TTC549 (cell line): ENCODE measurements around the gene INSL6.
"Not testable (repeated sequence)": the region's sequence is repeated elsewhere in the genome, so short reads cannot be mapped to it uniquely, and the experiment has no call there.

Source experiments
- FAIRE-seq: peaks from 2 replicates; lab custom pipeline; 2012; peaks lifted over from hg19 to GRCh38; lab: Jason Lieb, UNC

The INSL6 gene

GRCh38 chr9:5185220-5185840 is at the start of gene INSL6:
Gene INSL6, minus strand, starts transcription at chr9:5185639. Its CDS starts 37 bp downstream, at chr9:5185602.
- no peak for FAIRE-seq

GRCh38 chr9:5231212-5231611 is 45.8 kb upstream of the INSL6 start, which contains the start of gene INSL4:
Gene INSL4, plus strand, starts transcription at chr9:5231419. Its CDS starts 105 bp downstream, at chr9:5231524.
- FAIRE-seq, result no peak

GRCh38 chr9:5230554-5230953 is 45.1 kb upstream of the INSL6 start:
- no peak for FAIRE-seq

GRCh38 chr9:5205071-5205470 is 19.6 kb upstream of the INSL6 start:
- no peak for FAIRE-seq

- no peak for FAIRE-seq
Observed at GRCh38 chr9:5195463-5195862, 10.0 kb upstream of the INSL6 start.

- no peak for FAIRE-seq
Observed at GRCh38 chr9:5193345-5193744, 7.9 kb upstream of the INSL6 start.

GRCh38 chr9:5191985-5192384 is 6.5 kb upstream of the INSL6 start:
- FAIRE-seq, result no peak

GRCh38 chr9:5188060-5188984 is 2.9 kb upstream of the INSL6 start:
- no peak for FAIRE-seq

GRCh38 chr9:5186416-5187169 is 1.2 kb upstream of the INSL6 start:
- no peak for FAIRE-seq

GRCh38 chr9:5184776-5185175 is 663 bp downstream of the INSL6 start:
- no peak for FAIRE-seq

GRCh38 chr9:5180631-5181030 is 4.8 kb downstream of the INSL6 start:
- FAIRE-seq, result not testable (repeated sequence)

GRCh38 chr9:5178126-5178805 is 7.2 kb downstream of the INSL6 start:
- no peak for FAIRE-seq

GRCh38 chr9:5146241-5146640 is 39.2 kb downstream of the INSL6 start:
- no peak for FAIRE-seq

GRCh38 chr9:5144217-5144616 is 41.2 kb downstream of the INSL6 start:
- no peak for FAIRE-seq

GRCh38 chr9:5140151-5140550 is 45.3 kb downstream of the INSL6 start:
- no peak for FAIRE-seq

GRCh38 chr9:5122516-5122915 is 62.9 kb downstream of the INSL6 start:
- FAIRE-seq, result no peak

GRCh38 chr9:5122116-5122515 is 63.3 kb downstream of the INSL6 start:
- no peak for FAIRE-seq

GRCh38 chr9:5113994-5114748 is 71.3 kb downstream of the INSL6 start:
- no peak for FAIRE-seq
